ENCODE results near the gene CSDE1. TPM values are rescaled to one million over a fixed set of nuclear protein-coding genes. Genes with fewer than 3 reads are reported as not detected.

The CSDE1 gene
- total and polyA plus RNA-seq, 7 experiments from 2014 or later, result 354 to 638 (median 546) TPM

- ChIA-PET CTCF (interaction anchor here (0.5 kb wide), 1 partner anchor 40 kb away, joined by 3 read pairs; no protein-coding TSS in a partner anchor), POLR2A (interaction anchor here (0.5 kb wide), 1 partner anchor 166 kb away, joined by 9 read pairs; no protein-coding TSS in a partner anchor)
- Histone ChIP-seq H3K4me1 (ENCODE audit: control insufficient read depth in 2 of 2, insufficient read depth in 2 of 2, low read length in 2 of 2) (no peaks in the 10 kb centered on the region), H3K9me3 (ENCODE audit: control insufficient read depth in 2 of 3, low read length in 3 of 3) (no peaks in the 10 kb centered on the region), H3K4me3 (ENCODE audit: low read length) (no peak overlapping the region), H3K27me3 (ENCODE audit: control insufficient read depth in 2 of 2, insufficient read depth in 2 of 2, low read length in 2 of 2) (no peaks in the 10 kb centered on the region), H3K27ac (ENCODE audit: low read depth, low read length) (no peak overlapping the region), H3K36me3 (ENCODE audit: control insufficient read depth in 2 of 3, insufficient read depth in 3 of 3, low read length in 3 of 3) (no peaks in the 10 kb centered on the region)
- no peak for DNase-seq
- H3K4me1 Mint-ChIP-seq, result no peaks in the 10 kb centered on the region
- ATAC-seq, result no peak
- H3K27me3 Mint-ChIP-seq, result peaks cover 19 to 32% (median 26%) of the 10 kb centered on the region in 5 donors
- no peaks in the 10 kb centered on the region for H3K9me3 Mint-ChIP-seq
- intact Hi-C loops (cut with micrococcal nuclease), result no loop called here
- no peak overlapping the region for H3K27ac Mint-ChIP-seq
- H3K4me3 Mint-ChIP-seq, result no peak overlapping the region
- H3K36me3 Mint-ChIP-seq, result no peaks in the 10 kb centered on the region
Measured at GRCh38 chr1:114692947-114693346, 64.8 kb downstream of the CSDE1 start.

- H3K27me3 Mint-ChIP-seq, result peaks cover 29 to 45% (median 32%) of the 10 kb centered on the region in 5 donors
- Histone ChIP-seq H3K27ac (ENCODE audit: low read depth, low read length) (no peak overlapping the region), H3K4me1 (ENCODE audit: control insufficient read depth in 2 of 2, insufficient read depth in 2 of 2, low read length in 2 of 2) (no peaks in the 10 kb centered on the region), H3K27me3 (ENCODE audit: control insufficient read depth in 2 of 2, insufficient read depth in 2 of 2, low read length in 2 of 2) (no peaks in the 10 kb centered on the region), H3K36me3 (ENCODE audit: control insufficient read depth in 2 of 3, insufficient read depth in 3 of 3, low read length in 3 of 3) (no peaks in the 10 kb centered on the region), H3K4me3 (ENCODE audit: low read length) (no peak overlapping the region), H3K9me3 (ENCODE audit: control insufficient read depth in 2 of 3, low read length in 3 of 3) (no peaks in the 10 kb centered on the region)
- ATAC-seq, result no peak
- H3K9me3 Mint-ChIP-seq, result no peaks in the 10 kb centered on the region
- ChIA-PET CTCF (no interaction called here), POLR2A (no interaction called here)
- DNase-seq, result no peak
- intact Hi-C loops (cut with micrococcal nuclease), result no loop called here
- no peaks in the 10 kb centered on the region for H3K4me1 Mint-ChIP-seq
- no peak overlapping the region for H3K4me3 Mint-ChIP-seq
- H3K27ac Mint-ChIP-seq, result peak overlapping the region in 1 of 9 donors; percentile 73
- H3K36me3 Mint-ChIP-seq, result no peaks in the 10 kb centered on the region
Measured at GRCh38 chr1:114691061-114691460, 66.7 kb downstream of the CSDE1 start.

- Histone ChIP-seq H3K4me1 (ENCODE audit: control insufficient read depth in 2 of 2, insufficient read depth in 2 of 2, low read length in 2 of 2) (no peaks in the 10 kb centered on the region), H3K4me3 (ENCODE audit: low read length) (no peak overlapping the region), H3K9me3 (ENCODE audit: control insufficient read depth in 2 of 3, low read length in 3 of 3) (no peaks in the 10 kb centered on the region), H3K27me3 (ENCODE audit: control insufficient read depth in 2 of 2, insufficient read depth in 2 of 2, low read length in 2 of 2) (no peaks in the 10 kb centered on the region), H3K27ac (ENCODE audit: low read depth, low read length) (no peak overlapping the region), H3K36me3 (ENCODE audit: control insufficient read depth in 2 of 3, insufficient read depth in 3 of 3, low read length in 3 of 3) (no peaks in the 10 kb centered on the region)
- H3K36me3 Mint-ChIP-seq, result no peaks in the 10 kb centered on the region
- H3K4me1 Mint-ChIP-seq, result no peaks in the 10 kb centered on the region
- CTCF ChIA-PET, result no interaction called here
- H3K27ac Mint-ChIP-seq, result no peak overlapping the region
- intact Hi-C loops (cut with micrococcal nuclease), result no loop called here
- peaks cover 27 to 50% (median 40%) of the 10 kb centered on the region in 5 donors for H3K27me3 Mint-ChIP-seq
- no peak for ATAC-seq
- H3K4me3 Mint-ChIP-seq, result no peak overlapping the region
- DNase-seq, result no peak
- no peaks in the 10 kb centered on the region for H3K9me3 Mint-ChIP-seq
- POLR2A ChIA-PET, result no interaction called here
Measured at GRCh38 chr1:114690148-114690547, 67.6 kb downstream of the CSDE1 start.

GRCh38 chr1:114688526-114688925 lies 69.3 kb downstream of the CSDE1 start:
- POLR2A ChIA-PET, result no interaction called here
- H3K4me3 Mint-ChIP-seq, result no peak overlapping the region
- ATAC-seq (no peak), DNase-seq (no peak)
- Histone ChIP-seq H3K36me3 (ENCODE audit: control insufficient read depth in 2 of 3, insufficient read depth in 3 of 3, low read length in 3 of 3) (no peaks in the 10 kb centered on the region), H3K4me1 (ENCODE audit: control insufficient read depth in 2 of 2, insufficient read depth in 2 of 2, low read length in 2 of 2) (no peaks in the 10 kb centered on the region), H3K27ac (ENCODE audit: low read depth, low read length) (no peak overlapping the region), H3K4me3 (ENCODE audit: low read length) (no peak overlapping the region), H3K27me3 (ENCODE audit: control insufficient read depth in 2 of 2, insufficient read depth in 2 of 2, low read length in 2 of 2) (no peaks in the 10 kb centered on the region), H3K9me3 (ENCODE audit: control insufficient read depth in 2 of 3, low read length in 3 of 3) (no peaks in the 10 kb centered on the region)
- CTCF ChIA-PET, result no interaction called here
- peaks cover 25 to 57% (median 46%) of the 10 kb centered on the region in 5 donors for H3K27me3 Mint-ChIP-seq
- no peaks in the 10 kb centered on the region for H3K36me3 Mint-ChIP-seq
- no peak overlapping the region for H3K27ac Mint-ChIP-seq
- no peaks in the 10 kb centered on the region for H3K4me1 Mint-ChIP-seq
- intact Hi-C loops (cut with micrococcal nuclease), result no loop called here
- H3K9me3 Mint-ChIP-seq, result no peaks in the 10 kb centered on the region

- Mint-ChIP-seq H3K36me3 (no peaks in the 10 kb centered on the region), H3K27me3 (peaks cover 29 to 61% (median 49%) of the 10 kb centered on the region in 5 donors), H3K4me3 (no peak overlapping the region), H3K9me3 (no peaks in the 10 kb centered on the region), H3K27ac (no peak overlapping the region), H3K4me1 (no peaks in the 10 kb centered on the region)
- ChIA-PET CTCF (no interaction called here), POLR2A (no interaction called here)
- Histone ChIP-seq H3K9me3 (ENCODE audit: control insufficient read depth in 2 of 3, low read length in 3 of 3) (no peaks in the 10 kb centered on the region), H3K4me3 (ENCODE audit: low read length) (no peak overlapping the region), H3K27ac (ENCODE audit: low read depth, low read length) (no peak overlapping the region), H3K36me3 (ENCODE audit: control insufficient read depth in 2 of 3, insufficient read depth in 3 of 3, low read length in 3 of 3) (no peaks in the 10 kb centered on the region), H3K27me3 (ENCODE audit: control insufficient read depth in 2 of 2, insufficient read depth in 2 of 2, low read length in 2 of 2) (no peaks in the 10 kb centered on the region), H3K4me1 (ENCODE audit: control insufficient read depth in 2 of 2, insufficient read depth in 2 of 2, low read length in 2 of 2) (no peaks in the 10 kb centered on the region)
- ATAC-seq, result no peak
- DNase-seq, result no peak
- intact Hi-C loops (cut with micrococcal nuclease), result no loop called here
Measured at GRCh38 chr1:114685851-114686250, 71.9 kb downstream of the CSDE1 start.

- Histone ChIP-seq H3K27me3 (ENCODE audit: control insufficient read depth in 2 of 2, insufficient read depth in 2 of 2, low read length in 2 of 2) (no peaks in the 10 kb centered on the region), H3K9me3 (ENCODE audit: control insufficient read depth in 2 of 3, low read length in 3 of 3) (no peaks in the 10 kb centered on the region), H3K36me3 (ENCODE audit: control insufficient read depth in 2 of 3, insufficient read depth in 3 of 3, low read length in 3 of 3) (no peaks in the 10 kb centered on the region), H3K4me1 (ENCODE audit: control insufficient read depth in 2 of 2, insufficient read depth in 2 of 2, low read length in 2 of 2) (no peaks in the 10 kb centered on the region), H3K27ac (ENCODE audit: low read depth, low read length) (no peak overlapping the region), H3K4me3 (ENCODE audit: low read length) (no peak overlapping the region)
- Mint-ChIP-seq H3K4me1 (no peaks in the 10 kb centered on the region), H3K9me3 (no peaks in the 10 kb centered on the region), H3K4me3 (no peak overlapping the region), H3K27me3 (peaks cover 12 to 46% (median 31%) of the 10 kb centered on the region in 5 donors), H3K36me3 (no peaks in the 10 kb centered on the region), H3K27ac (no peak overlapping the region)
- ATAC-seq (no peak), DNase-seq (no peak)
- ChIA-PET CTCF (interaction anchor here (0.6 kb wide), 1 partner anchor 63 kb away, joined by 3 read pairs; no protein-coding TSS in a partner anchor), POLR2A (interaction anchor here (0.6 kb wide), 1 partner anchor 36 kb away, joined by 3 read pairs; no protein-coding TSS in a partner anchor)
- intact Hi-C loops (cut with micrococcal nuclease), result loop anchor here in 1 of 2 donors (10.0 kb wide), 1 partner anchor 863 kb away; the partner anchor contains the start of gene RSBN1
Measured at GRCh38 chr1:114677691-114678090, 80.1 kb downstream of the CSDE1 start.

GRCh38 chr1:114676115-114676514 lies 81.7 kb downstream of the CSDE1 start:
- no peaks in the 10 kb centered on the region for H3K36me3 ChIP-seq (ENCODE audit: control insufficient read depth in 2 of 3, insufficient read depth in 3 of 3, low read length in 3 of 3)
- no peak overlapping the region for H3K27ac ChIP-seq (ENCODE audit: low read depth, low read length)
- ChIA-PET CTCF (no interaction called here), POLR2A (no interaction called here)
- H3K4me1 ChIP-seq (ENCODE audit: control insufficient read depth in 2 of 2, insufficient read depth in 2 of 2, low read length in 2 of 2), result no peaks in the 10 kb centered on the region
- Mint-ChIP-seq H3K27ac (no peak overlapping the region), H3K4me1 (peaks cover 0 to 4% (median 0%) of the 10 kb centered on the region in 7 donors), H3K27me3 (peaks cover 7 to 54% (median 30%) of the 10 kb centered on the region in 5 donors), H3K9me3 (no peaks in the 10 kb centered on the region), H3K36me3 (no peaks in the 10 kb centered on the region), H3K4me3 (no peak overlapping the region)
- no peaks in the 10 kb centered on the region for H3K27me3 ChIP-seq (ENCODE audit: control insufficient read depth in 2 of 2, insufficient read depth in 2 of 2, low read length in 2 of 2)
- DNase-seq (no peak), ATAC-seq (no peak)
- intact Hi-C loops (cut with micrococcal nuclease), result loop anchor here in 1 of 2 donors (10.0 kb wide), 1 partner anchor 861 kb away; the partner anchor contains the start of gene RSBN1
- no peaks in the 10 kb centered on the region for H3K9me3 ChIP-seq (ENCODE audit: control insufficient read depth in 2 of 3, low read length in 3 of 3)
- H3K4me3 ChIP-seq (ENCODE audit: low read length), result no peak overlapping the region

Measured in naive thymus-derived CD4-positive, alpha-beta T cell (primary cell).